ENCODE data around the gene KATNAL2. TPM values are rescaled to one million over a fixed set of nuclear protein-coding genes. Genes with fewer than 3 reads are reported as not detected.

Gene KATNAL2
- total RNA-seq, 1 experiment from 2014 or later: 21.7 TPM

DNA sequence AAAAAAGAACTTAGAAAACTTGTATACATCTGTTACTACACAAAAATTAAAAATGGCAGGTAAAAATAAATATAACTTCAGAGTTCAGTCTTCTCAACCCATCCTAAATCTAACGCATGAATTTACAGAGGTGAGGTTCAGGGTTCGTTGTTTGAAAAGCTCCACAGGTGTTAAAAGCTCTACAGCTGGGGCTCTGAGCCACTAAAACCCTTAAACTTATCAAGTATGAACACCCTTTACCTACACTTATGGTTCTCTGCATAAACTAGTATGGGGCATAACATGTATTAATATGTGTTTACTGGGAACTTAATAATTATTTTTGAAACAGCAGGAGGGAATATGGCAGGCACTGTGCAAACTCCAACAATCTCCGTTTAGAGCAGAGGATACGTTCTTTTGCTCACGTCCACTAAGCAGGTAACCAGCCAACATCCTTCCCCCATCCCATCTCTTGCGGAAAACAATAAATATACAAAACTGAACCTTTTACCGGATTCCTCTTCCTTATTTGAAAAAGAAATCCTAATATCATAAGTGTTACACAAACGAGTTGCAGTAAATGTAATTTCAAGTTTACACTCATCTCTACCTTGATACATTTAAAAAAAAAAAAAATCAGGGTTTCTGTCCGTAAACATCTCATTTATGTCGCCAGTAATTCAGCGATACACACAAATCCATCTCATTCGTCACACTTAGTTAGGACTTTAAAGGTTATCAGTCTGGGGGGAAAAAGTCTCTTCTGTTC, 1.4 kb upstream of the KATNAL2 start:
- Histone ChIP-seq H4K5ac (ENCODE audit: insufficient read length, low read depth, low read length) (no peak overlapping the region), H3K4ac (ENCODE audit: low read depth, low read length) (no peak overlapping the region), H3K23ac (ENCODE audit: insufficient read length, low read depth, low read length) (no peak overlapping the region), H3K23me2 (ENCODE audit: insufficient read length, low read depth, low read length, poor library complexity, severe bottlenecking) (peaks cover 11% of the 10 kb centered on the region), H4K91ac (ENCODE audit: insufficient read length, low read depth, low read length) (no peak overlapping the region), H3T11ph (ENCODE audit: low read length) (no peak overlapping the region), H3K56ac (ENCODE audit: insufficient read length, low read depth, low read length) (no peak overlapping the region), H3K9ac (ENCODE audit: extremely low read depth, insufficient read length, low read length) (no peak overlapping the region), H3K4me1 (ENCODE audit: insufficient read depth, low read length) (peaks cover 4% of the 10 kb centered on the region), H2BK120ac (ENCODE audit: low read depth, low read length, poor library complexity, severe bottlenecking) (no peak overlapping the region), H3K14ac (ENCODE audit: insufficient read depth, low read length) (no peak overlapping the region), H2BK5ac (ENCODE audit: insufficient read length, low read length) (no peak overlapping the region), H2AK5ac (ENCODE audit: insufficient read length, low read length) (no peak overlapping the region), H2BK15ac (ENCODE audit: low read depth, low read length) (no peak overlapping the region), H3K18ac (ENCODE audit: insufficient read length, low read depth, low read length) (no peak overlapping the region), H4K8ac (replicated peaks; ENCODE audit: insufficient read length, low read depth, low read length) (no peak overlapping the region), H3K27me3 (ENCODE audit: insufficient read depth, low read length) (no peaks in the 10 kb centered on the region), H2BK20ac (ENCODE audit: low read depth, low read length, poor library complexity, severe bottlenecking) (no peak overlapping the region), H2BK12ac (ENCODE audit: insufficient read length, low read depth, low read length) (no peak overlapping the region), H3K27ac (ENCODE audit: insufficient read length, low read depth, low read length) (no peak overlapping the region), H2AFZ (ENCODE audit: low read length) (no peak overlapping the region), H3K4me2 (ENCODE audit: insufficient read depth, insufficient read length, low read length) (peak overlapping the region; percentile 78), H3K79me1 (ENCODE audit: insufficient read depth, low read depth, low read length, poor library complexity, severe bottlenecking) (peaks cover 6% of the 10 kb centered on the region), H4K20me1 (ENCODE audit: control insufficient read depth, insufficient read depth, insufficient read length) (no peaks in the 10 kb centered on the region), H3K79me2 (ENCODE audit: insufficient read depth, low read length) (peaks cover 23% of the 10 kb centered on the region; the same call in 1 of the 2 replicates), H3K9me3 (ENCODE audit: control insufficient read depth, low read depth, low read length) (no peaks in the 10 kb centered on the region)
- DNase-seq: no peak
- no peaks in the 10 kb centered on the region for H3K9me3 Mint-ChIP-seq
- 0 out of 7 replicates have a peak, but pooled peaks cover 0 to 2% (median 0%) of the 10 kb centered on the region in 3 experiments for H3K36me3 Mint-ChIP-seq (ENCODE audit: insufficient read depth in 1 of 3, low read depth in 3 of 3)
- peak overlapping the region; percentile 88 to 89 for H3K4me3 Mint-ChIP-seq
- no CpG with 5 or more reads among the region's 12 CpGs for WGBS (ENCODE audit: extremely low coverage, insufficient read length, low lambda C conversion rate)
- peak overlapping the region in 2 of 3 experiments; percentile 89 to 93; a peak in 3 of 7 replicates for H3K27ac Mint-ChIP-seq
- H3K4me1 Mint-ChIP-seq: peaks cover 54 to 57% of the 10 kb centered on the region in 2 experiments
- TF ChIP-seq CTCF (conservative IDR thresholded peaks at IDR 0.05): no peak
- no peaks in the 10 kb centered on the region for H3K27me3 Mint-ChIP-seq (ENCODE audit: low read depth)
